Upper lobe of left lung (tissue), 6 donors: ENCODE data around the gene ZCCHC7. TPM values are rescaled to one million over a fixed set of nuclear protein-coding genes. Genes with fewer than 3 reads are reported as not detected.

Source experiments
- ATAC-seq, 2 donors: fragments of 200-7000 bp; cut with Tn5 transposase; one replicate each; pipeline ENCODE4 v1.9.1; 2022; ENCODE audit warnings: mild to moderate bottlenecking in 2 of 2, moderate library complexity in 2 of 2; ENCODE audit not compliant: low FRiP score in 2 of 2
- DNase-seq, 2 donors: peaks; one replicate each; pipeline ENCODE4 v3.0.0-alpha.2; 2019 to 2020
- H3K27ac ChIP-seq, 4 donors: fragments of 200-600 bp; sonication (generic); one replicate each; pipeline ENCODE4 v1.5.1; 2016 to 2019
- H3K27me3 ChIP-seq, 4 donors: fragments of 200-600 bp; sonication (generic); one replicate each; pipeline ENCODE4 v1.5.1; 2017 to 2019
- H3K36me3 ChIP-seq, 4 donors: fragments of 200-600 bp; sonication (generic); one replicate each; pipeline ENCODE4 v1.5.1; 2016 to 2019
- H3K4me1 ChIP-seq, 4 donors: fragments of 200-600 bp; sonication (generic); one replicate each; pipeline ENCODE4 v1.5.1; 2018 to 2019
- H3K4me3 ChIP-seq, 4 donors: fragments of 200-600 bp; sonication (generic); one replicate each; pipeline ENCODE4 v1.5.1; 2017 to 2019; ENCODE audit warnings: mild to moderate bottlenecking in 2 of 4, moderate library complexity in 1 of 4
- H3K9me3 ChIP-seq, 4 donors: fragments of 200-600 bp; sonication (generic); one replicate each; pipeline ENCODE4 v1.5.1; 2018 to 2019
- EP300 ChIP-seq, 4 donors: sonication (generic); formaldehyde crosslinking; IDR thresholded peaks; one replicate each; pipeline ENCODE4 v1.5.1; 2017; ENCODE audit warnings: antibody characterized with exemption in 4 of 4, control low read depth in 2 of 4
- POLR2A ChIP-seq, 4 donors: fragments of 450-650 bp; IDR thresholded peaks; one replicate each; pipeline ENCODE4 v1.5.1; 2016 to 2017; ENCODE audit warnings: antibody characterized with exemption in 4 of 4, mild to moderate bottlenecking in 2 of 4
- POLR2AphosphoS5 ChIP-seq, 2 donors: sonication (generic); formaldehyde crosslinking; IDR thresholded peaks; one replicate each; pipeline ENCODE4 v1.5.1; 2017; ENCODE audit warnings: antibody characterized with exemption in 2 of 2
- WGBS, 2 donors: methylation state at CpG; one replicate each; pipeline ENCODE4 v1.1.5; 2017 to 2018; 5-methylcytosine and 5-hydroxymethylcytosine counted together
- total RNA-seq, 6 donors: library from RNA; depleted of rRNA in 4 of 6; stranded (reverse); fragments of >200 nt in 4 of 6; gene quantifications; one replicate each; pipeline versions ENCODE4 v1.1.0 to v1.2.1, GENCODE V29; 2016 to 2021
- TF ChIP-seq, protein P1 (sequence below), 6 experiments: fragments of 450-650 bp in 4 of 6; fragments of 200-600 bp in 2 of 6; sonication (generic) in 2 of 6; IDR thresholded peaks; one replicate each; pipeline ENCODE4 v1.5.1; 2016 to 2019; ENCODE audit warnings: antibody characterized with exemption in 6 of 6
- donor health status: DM: no; HTN: no; CAD: no; lungs with moderate emphysema.
- donor health status: DM: no; HTN: yes; CAD: no; lungs with severe emphysema.

ZCCHC7 gene
- total RNA-seq, 6 donors from 2014 or later, result 11.1 to 44.0 (median 18.7) TPM

DNA sequence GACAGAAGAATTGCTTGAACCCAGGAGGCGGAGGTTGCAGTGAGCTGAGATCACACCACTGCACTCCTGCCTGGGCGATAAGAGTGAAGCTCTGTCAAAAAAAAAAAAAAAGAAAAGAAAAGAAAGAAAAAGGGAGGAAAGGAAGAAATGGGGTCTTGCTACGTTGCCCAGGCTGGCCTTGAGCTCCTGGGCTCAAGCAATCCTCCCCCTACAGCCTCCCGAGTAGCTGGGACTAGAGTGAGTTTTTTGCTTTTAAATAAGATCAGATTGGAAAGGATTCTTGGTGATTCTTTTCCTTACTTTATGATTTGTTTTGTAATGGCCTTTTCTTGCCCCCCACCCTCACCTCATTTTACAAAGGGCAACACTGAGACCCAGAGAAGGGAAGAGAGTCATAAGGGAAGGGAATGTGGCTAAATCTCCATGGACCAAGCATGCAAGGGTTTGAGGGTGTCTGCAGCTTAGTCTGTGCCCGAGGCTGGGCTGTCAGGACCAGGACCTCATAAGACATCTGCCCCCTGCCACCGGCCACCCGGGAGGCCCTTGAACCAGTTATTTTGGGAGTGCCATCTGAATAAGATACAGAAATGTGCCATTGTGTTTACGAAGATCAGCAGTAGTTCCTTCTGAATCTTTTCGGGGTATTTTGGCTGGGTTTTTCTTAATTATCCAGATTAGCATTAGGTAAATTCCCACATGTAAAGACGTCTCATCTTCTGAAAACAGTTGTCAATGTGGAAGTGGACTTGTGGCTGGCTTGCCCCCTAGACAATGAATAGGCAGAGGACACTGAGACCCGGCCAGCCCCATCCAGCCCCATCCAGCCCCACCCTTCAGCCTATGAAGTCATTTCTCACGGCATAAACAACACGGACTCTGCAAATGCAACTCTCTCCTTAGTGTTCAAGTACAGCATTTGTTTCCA is 257.6 kb downstream of the ZCCHC7 start:
- Histone ChIP-seq H3K4me1 (no peaks in the 10 kb centered on the region), H3K27ac (no peak overlapping the region), H3K9me3 (no peaks in the 10 kb centered on the region), H3K4me3 (no peak overlapping the region), H3K36me3 (no peaks in the 10 kb centered on the region), H3K27me3 (no peaks in the 10 kb centered on the region)
- 75 to 77% methylated on average over 13 of the region's 13 CpGs for WGBS, 2 donors
- no peak for ATAC-seq
- DNase-seq, result no peak
- no peak for TF ChIP-seq POLR2AphosphoS5 (IDR thresholded peaks at IDR 0.05)
- TF ChIP-seq, protein P1, sequence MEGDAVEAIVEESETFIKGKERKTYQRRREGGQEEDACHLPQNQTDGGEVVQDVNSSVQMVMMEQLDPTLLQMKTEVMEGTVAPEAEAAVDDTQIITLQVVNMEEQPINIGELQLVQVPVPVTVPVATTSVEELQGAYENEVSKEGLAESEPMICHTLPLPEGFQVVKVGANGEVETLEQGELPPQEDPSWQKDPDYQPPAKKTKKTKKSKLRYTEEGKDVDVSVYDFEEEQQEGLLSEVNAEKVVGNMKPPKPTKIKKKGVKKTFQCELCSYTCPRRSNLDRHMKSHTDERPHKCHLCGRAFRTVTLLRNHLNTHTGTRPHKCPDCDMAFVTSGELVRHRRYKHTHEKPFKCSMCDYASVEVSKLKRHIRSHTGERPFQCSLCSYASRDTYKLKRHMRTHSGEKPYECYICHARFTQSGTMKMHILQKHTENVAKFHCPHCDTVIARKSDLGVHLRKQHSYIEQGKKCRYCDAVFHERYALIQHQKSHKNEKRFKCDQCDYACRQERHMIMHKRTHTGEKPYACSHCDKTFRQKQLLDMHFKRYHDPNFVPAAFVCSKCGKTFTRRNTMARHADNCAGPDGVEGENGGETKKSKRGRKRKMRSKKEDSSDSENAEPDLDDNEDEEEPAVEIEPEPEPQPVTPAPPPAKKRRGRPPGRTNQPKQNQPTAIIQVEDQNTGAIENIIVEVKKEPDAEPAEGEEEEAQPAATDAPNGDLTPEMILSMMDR (IDR thresholded peaks at IDR 0.05), result no peak
- no peak for TF ChIP-seq EP300 (IDR thresholded peaks at IDR 0.05)
- TF ChIP-seq POLR2A (IDR thresholded peaks at IDR 0.05), result no peak

DNA sequence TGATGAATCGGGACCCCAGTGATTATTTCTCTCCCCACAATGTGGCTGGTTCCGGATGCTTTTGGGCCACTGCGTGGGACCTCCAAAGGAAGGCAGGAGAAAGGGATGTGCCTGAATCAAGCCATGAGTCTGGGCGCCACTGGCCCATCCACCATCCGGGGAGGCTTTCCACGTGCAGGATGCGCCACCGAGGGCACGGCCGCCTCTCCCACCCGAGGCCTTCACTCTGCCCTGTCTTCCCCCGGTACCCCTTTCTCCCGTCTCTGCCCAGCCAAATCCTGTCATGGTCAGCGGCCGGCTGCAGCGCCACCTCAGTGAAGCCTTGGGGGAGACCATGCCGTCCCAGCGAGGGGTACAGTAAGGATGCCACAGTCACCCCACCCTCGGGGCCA is 258.2 kb downstream of the ZCCHC7 start:
- peak in 1 of 2 donors; percentile 75 for DNase-seq
- Histone ChIP-seq H3K36me3 (no peaks in the 10 kb centered on the region), H3K4me3 (no peak overlapping the region), H3K4me1 (no peaks in the 10 kb centered on the region), H3K27me3 (no peaks in the 10 kb centered on the region), H3K9me3 (no peaks in the 10 kb centered on the region), H3K27ac (no peak overlapping the region)
- whole genome bisulfite sequencing, 2 donors, result 92 to 94% methylated on average over 11 to 19 of the region's 19 CpGs
- no peak for ATAC-seq
- no peak for TF ChIP-seq POLR2A (IDR thresholded peaks at IDR 0.05)
- no peak for TF ChIP-seq POLR2AphosphoS5 (IDR thresholded peaks at IDR 0.05)
- no peak for TF ChIP-seq EP300 (IDR thresholded peaks at IDR 0.05)
- TF ChIP-seq, protein P1 (IDR thresholded peaks at IDR 0.05), result no peak

DNA sequence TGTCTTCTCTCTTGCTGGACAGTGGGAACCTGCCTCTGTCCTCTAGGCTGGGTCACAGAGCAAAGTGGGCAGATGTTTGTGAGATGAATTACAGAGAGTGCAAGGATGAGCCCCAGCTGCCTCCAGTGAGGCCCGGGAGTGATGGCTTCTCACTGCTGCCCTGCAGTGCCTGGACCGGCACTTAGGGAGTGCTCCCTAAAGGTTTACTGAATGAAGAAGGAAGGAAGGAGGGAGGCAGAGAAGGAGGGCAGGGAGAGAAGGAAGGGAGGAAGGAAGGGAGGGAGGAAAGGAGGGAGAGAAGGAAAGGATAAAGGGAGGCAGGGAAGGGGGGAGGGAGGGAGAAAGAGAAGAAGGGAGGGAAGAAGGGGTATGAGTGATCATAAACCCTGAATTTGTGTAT is 259.5 kb downstream of the ZCCHC7 start:
- no peaks in the 10 kb centered on the region for H3K9me3 ChIP-seq
- no peaks in the 10 kb centered on the region for H3K27me3 ChIP-seq
- 74 to 83% methylated on average over 2 of the region's 2 CpGs for WGBS, 2 donors
- H3K27ac ChIP-seq, result no peak overlapping the region
- H3K4me3 ChIP-seq, result no peak overlapping the region
- no peaks in the 10 kb centered on the region for H3K4me1 ChIP-seq
- no peak for DNase-seq
- no peak for TF ChIP-seq POLR2A (IDR thresholded peaks at IDR 0.05)
- TF ChIP-seq EP300 (IDR thresholded peaks at IDR 0.05), result no peak
- TF ChIP-seq, protein P1 (IDR thresholded peaks at IDR 0.05), result no peak
- TF ChIP-seq POLR2AphosphoS5 (IDR thresholded peaks at IDR 0.05), result no peak
- ATAC-seq, result no peak
- no peaks in the 10 kb centered on the region for H3K36me3 ChIP-seq

DNA sequence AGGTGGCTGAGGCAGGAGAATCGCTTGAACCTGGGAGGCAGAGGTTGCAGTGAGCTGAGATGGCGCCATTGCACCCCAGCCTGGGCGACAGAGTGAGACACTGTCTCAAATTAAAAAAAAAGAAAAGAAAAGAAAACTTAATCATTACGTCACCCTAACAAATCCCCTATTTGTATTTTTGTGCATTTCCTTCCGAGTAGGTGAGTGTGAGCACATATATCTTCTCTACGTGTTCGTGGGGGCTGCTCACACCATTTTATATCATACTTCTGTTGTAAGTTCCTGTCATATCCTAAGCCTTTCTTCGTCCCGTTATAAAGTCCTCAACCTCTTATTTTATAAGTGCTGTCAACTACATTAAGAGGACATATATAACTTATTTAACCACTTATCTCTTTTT is 260.2 kb downstream of the ZCCHC7 start:
- Histone ChIP-seq H3K27ac (no peak overlapping the region), H3K9me3 (no peaks in the 10 kb centered on the region), H3K27me3 (no peaks in the 10 kb centered on the region), H3K36me3 (no peaks in the 10 kb centered on the region), H3K4me3 (no peak overlapping the region), H3K4me1 (no peaks in the 10 kb centered on the region)
- no peak for DNase-seq
- WGBS, 2 donors, result 88 to 89% methylated on average over 9 of the region's 9 CpGs
- ATAC-seq, result no peak
- TF ChIP-seq POLR2A (IDR thresholded peaks at IDR 0.05) (no peak), EP300 (IDR thresholded peaks at IDR 0.05) (no peak)

DNA sequence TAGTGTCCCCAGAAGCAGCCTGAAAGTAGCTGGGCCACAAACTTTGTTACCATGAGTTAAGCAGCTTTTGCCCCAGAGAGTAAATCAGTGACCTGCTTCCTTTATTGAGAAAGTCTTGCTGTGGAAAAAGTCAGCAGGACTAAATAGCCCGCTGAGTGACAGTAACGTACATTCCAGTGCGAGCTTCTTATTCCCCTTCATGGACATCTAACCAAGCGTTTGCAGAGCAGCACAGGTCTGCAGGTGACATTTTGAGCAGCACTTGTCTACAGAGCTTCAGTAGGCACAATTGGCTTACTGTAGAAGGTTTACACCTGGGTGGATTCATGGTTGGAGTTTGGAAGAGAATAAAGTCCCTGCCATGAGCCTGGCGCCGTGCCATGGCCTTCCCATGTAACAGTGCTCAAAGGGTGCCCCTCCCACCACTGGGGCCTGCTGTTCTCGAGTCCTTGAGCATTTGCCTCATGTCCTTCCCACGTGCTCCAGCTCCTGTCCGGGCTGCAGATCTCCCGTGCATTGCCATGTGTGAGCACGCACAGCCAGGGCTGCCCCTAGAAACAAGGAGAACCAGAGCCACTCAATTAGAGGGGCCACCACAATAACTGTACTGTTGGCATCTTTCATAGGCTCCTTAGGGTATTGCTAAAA is 260.8 kb downstream of the ZCCHC7 start:
- Histone ChIP-seq H3K27ac (no peak overlapping the region), H3K27me3 (no peaks in the 10 kb centered on the region), H3K4me1 (no peaks in the 10 kb centered on the region), H3K4me3 (no peak overlapping the region), H3K36me3 (no peaks in the 10 kb centered on the region), H3K9me3 (no peaks in the 10 kb centered on the region)
- TF ChIP-seq POLR2A (IDR thresholded peaks at IDR 0.05), result no peak
- WGBS, 2 donors, result 85% methylated on average over 11 of the region's 11 CpGs
- peak in 1 of 2 donors; percentile 33 for DNase-seq
- no peak for ATAC-seq
